CD4-positive, alpha-beta T cell treated with Interleukin-4 for 1 hour (primary cell): Measurements from ENCODE around the gene MYBL2.

Source experiments
- DNase-seq, 2 donors: peaks; one replicate each; pipeline ENCODE4 v3.0.0-alpha.2; 2020 to 2022

The MYBL2 gene

GRCh38 chr20:43724383-43724782 is 57.5 kb downstream of the MYBL2 start:
- no peak for DNase-seq

DNA sequence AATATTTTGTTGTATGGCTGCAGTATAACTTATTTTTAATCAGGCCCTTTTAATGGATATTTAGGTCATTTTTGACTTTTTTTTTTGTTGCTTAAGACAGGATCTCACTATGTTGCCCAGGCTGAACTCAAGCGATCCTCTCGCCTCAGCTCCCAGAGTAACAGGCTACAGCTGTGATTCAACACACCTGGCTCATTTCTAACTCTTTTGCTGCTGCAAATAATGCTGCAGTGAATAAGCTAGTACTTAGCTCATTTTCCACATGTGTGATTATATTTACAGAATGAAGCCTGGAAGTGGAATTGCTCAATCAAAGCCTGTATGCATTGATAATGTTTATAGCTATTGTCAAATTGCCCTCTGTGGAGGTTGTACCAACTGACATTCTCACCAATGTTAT is 58.8 kb downstream of the MYBL2 start:
- DNase-seq, result no peak

GRCh38 chr20:43726333-43726732 is 59.4 kb downstream of the MYBL2 start:
- DNase-seq, result no peak

DNA sequence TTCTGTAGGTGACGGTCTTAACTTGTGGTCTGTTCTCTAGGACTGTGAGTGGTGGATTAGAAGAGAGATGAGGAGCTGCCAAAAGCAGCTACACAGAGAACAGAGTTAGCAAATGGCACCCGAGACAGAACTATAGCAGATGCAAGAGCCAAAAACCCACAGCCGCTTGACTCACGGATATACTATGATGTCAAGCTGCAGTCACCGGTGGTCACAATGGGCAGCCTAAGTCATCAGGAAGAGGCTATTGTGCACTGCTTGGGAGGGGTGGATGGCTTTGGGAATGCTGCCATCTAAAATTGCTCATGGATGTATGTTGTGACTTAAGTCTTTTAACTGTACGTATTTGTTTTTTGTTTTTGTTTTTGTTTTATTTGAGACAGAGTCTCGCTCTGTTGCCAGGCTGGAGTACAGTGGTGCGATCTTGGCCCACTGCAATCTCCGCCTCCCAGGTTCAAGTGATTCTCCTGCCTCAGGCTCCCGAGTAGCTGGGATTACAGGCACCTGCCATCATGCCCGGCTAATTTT is 60.0 kb downstream of the MYBL2 start, which contains the start of gene GTSF1L:
TSS of gene GTSF1L (minus strand) at position 192 of the 528 bp plus-strand sequence. CDS start 308 bp downstream, outside the sequence.
- no peak for DNase-seq

DNA sequence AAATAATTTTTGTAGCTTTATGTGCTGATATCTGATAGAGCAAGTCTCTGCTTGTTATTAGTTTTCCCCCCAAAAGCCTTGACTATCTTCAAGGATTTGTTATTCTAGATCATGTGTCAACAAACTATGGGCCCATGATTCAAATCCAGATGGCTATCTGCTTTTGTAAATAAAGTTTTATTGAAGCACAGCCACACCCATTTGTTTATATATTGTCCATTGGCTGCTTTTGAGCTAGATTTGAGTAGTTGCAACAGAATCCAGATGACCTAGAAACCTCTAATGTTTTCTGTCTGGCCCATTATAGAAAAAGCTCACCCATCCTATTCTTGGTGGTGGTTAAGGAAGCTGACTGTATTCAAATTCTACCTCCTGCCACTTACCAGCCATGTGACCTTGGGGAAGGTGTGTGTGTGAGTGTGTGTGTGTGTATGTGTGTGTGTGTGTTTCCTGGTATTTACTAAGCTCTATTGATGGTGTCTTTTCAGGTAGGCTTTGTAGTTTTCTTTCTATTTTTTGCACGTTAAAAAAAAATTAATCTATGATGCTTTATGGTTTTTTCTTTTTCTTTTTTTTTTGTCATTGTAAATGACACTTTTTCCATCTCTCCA is 61.2 kb downstream of the MYBL2 start:
- peak; percentile 66 to 70 for DNase-seq

DNA sequence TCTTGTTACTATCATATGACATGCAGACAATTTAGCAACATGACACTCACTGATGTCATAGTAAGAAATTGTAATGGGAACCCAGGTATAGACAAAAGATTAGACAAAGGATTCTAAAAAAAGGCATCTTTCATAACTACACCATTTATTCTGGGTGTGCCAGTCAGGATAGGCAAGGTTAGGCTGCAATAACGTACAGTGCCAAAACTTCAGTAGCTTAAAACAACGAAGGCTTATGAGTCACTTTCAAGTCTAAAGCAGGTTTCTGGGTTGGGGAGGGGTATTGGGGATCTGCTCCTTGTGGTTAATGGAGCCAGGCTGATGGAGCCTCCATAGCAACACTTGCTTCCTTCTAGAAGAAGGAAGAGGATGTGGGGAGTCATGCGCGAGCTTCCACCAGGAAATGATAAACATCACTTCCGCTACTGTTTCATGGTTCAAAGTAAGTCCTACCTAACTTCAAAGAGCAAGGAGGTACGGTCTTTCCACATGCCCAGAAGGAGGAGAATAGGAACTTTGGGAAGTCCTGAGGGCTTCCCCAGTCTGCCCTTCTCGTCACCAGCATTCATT is 61.9 kb downstream of the MYBL2 start:
- no peak for DNase-seq

GRCh38 chr20:43731469-43731868 is 64.6 kb downstream of the MYBL2 start:
- no peak for DNase-seq

DNA sequence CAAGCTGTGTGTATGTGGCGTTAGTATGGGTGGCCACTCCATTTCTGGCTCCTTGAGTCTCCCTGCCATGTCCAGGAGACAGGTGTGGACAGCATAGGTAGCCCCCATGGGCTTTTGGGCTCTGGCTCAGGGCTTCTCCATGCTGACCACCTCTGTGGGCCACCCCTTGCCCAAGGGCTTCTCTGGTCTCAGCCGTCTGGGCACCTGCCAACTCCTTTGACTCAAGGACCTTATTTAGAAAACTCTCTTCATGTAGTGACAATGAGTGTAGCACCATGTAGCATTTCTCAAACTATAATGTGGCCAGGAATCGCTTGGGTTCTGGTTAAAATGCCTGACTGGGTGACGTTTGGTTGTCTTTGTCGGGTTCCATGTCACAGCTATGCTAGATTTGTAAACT is 65.0 kb downstream of the MYBL2 start:
- DNase-seq, result no peak

GRCh38 chr20:43736588-43737158 is 69.8 kb downstream of the MYBL2 start:
- DNase-seq, result peak; percentile 37 to 54

DNA sequence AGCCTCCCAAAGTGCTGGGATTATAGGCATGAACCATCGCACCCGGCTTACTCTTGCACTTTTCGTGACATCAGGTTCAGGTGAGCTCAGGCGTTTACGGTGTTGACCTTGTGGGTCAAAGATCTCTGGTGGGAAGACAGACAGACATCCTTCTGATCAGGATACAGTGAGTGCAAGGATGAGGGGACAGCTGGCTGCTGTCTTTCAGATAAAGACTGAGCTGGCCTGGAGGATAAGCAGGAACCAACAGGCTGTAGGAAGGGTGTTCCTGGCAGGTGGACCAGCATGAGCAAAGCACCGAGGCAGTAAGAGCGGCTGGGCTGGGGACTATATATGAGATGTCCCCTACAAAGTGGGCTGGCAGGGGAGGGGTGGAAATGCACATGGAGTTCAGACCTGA is 71.0 kb downstream of the MYBL2 start:
- no peak for DNase-seq

DNA sequence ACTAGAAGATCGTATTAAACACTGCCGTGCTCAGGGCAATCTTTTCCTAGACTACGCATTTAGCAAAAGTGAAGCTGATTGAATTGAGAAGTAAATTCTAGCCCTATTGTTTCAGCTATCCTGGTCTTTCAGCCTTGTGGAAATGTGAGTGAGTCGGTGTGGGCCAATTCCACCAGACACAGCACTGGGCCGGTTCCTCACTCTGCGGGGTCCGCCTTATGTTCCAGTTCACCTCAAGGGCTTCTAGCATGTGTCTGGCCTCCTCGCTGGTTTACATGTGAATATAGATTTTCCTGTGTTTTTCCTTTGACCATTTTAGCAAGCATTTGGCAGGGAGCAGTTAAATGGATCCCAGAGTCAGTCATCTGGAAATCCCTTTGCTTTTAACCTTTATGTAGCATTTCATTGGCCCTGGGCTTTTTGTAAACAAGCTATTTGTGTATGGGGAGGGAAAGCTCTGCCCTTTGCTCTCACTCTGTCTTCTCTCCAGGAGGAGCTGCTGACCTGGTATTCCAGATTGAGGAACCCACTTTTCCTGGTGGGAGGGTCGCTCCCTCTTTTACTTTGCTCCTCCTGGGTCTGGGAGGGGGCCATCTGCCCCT is 72.3 kb downstream of the MYBL2 start:
- DNase-seq, result no peak

GRCh38 chr20:43740642-43741041 is 73.7 kb downstream of the MYBL2 start:
- no peak for DNase-seq

DNA sequence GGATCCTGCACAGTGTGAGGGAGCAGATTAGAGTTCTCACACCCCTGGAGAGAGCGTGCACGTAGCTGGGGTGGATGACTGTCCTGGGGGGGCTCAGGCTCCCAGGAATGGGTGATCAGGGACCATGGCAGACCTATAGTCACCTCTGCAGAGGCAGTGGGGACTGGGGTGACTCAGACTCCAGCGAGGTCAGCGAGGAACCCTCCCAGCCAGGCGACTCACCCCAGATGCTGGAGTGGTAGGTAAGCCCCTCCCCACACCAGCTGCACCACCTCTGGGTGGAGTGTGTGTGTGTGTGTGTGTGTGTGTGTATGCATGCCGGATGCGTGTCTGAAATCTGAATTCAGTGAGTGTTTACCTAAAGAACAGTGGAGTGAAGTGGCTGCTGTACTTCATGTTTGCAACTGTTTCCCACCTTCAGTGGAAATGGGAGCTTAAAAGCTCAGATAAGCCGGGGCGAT is 77.3 kb downstream of the MYBL2 start:
- DNase-seq, result no peak

GRCh38 chr20:43744966-43745730 is 78.2 kb downstream of the MYBL2 start:
- DNase-seq, result no peak

DNA sequence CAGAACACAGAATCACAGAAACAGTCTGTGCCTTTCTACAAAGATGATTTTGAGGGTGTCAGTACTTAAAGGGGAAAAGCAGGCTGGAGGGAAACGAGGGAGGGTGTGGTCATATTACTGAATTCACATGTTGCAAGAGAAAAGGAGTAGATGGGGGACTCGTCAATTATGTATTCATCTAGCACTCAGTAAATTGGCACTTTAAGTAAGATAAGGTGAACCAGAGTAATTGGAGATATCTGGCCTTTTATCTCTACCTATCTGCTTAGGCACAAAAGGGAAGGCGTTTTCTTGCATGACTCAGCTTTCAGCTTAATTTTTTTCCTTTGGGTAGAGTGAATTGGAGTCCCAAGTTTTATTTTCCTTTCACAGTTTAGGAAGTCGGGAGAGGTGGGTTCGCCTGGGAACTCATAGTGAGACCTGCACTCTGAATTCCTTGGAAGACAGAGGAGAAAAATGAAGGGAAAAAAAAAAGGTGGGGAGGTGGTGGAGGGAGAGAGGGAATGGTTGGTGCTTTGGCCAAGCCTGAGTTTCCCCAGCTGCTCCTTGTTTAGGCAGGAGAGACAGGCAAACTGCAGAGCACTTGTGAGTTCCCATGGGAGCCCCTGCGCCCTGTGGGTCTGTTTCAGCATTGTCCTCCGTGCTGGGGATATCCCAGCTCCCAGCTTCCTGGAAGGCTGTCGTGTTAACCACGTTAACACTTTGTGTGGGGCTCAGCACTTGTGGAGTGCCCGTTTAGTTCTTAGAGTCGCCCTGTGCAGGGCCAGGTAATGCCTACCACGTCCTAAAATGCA is 79.6 kb downstream of the MYBL2 start:
- no peak for DNase-seq

DNA sequence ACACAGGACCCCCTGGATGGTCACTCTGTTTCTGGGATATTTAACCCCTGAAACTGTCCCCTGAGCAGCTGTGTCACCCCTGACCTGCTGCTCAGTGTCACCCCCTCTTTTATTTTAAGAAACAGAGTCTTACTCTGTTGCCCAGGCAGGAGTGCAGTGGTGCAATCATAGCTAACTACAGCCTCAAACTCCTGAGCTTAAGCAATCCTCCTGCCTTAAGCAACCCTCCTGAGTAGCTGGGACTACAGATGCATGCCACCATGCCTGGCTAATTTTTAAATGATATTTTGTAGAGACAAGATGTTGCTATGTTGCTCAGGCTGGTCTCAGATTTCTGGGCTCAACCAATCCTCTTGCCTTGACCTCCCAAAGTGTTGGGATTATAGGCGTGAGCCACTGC is 81.4 kb downstream of the MYBL2 start:
- DNase-seq, result no peak

DNA sequence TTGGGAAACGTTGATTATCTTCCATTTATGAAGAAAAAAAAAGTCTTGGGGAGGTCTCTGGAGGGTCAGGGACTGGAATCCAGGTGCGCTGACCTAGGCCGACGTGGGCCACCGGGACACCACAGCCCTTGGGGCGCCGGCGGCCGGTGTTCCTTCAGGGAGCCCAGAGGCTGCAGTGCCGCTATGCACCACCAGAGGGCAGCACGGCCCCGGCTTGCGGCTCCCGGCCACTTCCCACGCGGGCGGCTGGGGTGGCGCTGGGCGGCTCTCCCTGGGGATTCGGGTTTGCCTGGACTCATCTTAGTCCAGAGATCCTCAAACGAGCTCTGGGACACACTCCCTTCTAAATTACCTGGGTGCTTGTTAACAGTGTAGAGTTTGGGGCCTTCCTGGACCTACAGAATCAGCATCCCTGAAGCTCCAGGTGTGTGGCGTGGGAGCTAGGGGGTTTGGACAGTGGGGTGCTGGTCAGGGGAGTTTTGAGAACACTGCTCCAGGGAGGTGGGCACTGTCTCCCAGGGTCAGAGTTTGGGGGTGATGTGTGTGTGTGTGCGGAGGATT is 82.9 kb downstream of the MYBL2 start:
- DNase-seq, result peak; percentile 71 to 73

DNA sequence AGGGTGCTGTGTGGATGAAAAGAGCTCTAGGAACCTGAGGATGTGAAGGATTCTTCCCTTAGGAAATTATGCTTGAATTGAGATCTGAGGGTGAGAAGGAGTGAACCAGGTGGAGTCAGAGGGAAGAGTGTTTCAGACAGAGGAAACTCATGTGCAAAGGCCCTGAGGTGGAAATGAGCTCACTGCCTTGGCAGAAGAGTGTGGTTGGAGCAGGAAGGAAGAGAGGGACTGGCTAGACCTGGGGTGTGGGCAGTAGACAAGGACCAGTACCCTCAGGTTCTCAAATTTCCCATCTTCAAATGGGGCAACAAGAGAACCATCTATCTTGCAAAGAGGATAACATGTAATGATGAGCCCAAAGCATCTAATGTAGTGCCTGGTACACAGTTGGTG is 83.9 kb downstream of the MYBL2 start:
- DNase-seq, result no peak

- DNase-seq, result peak in 1 of 2 donors; percentile 26
These were observed 84.5 kb downstream of the MYBL2 start for GRCh38 chr20:43751167-43752050.

GRCh38 chr20:43752051-43752360 is 85.1 kb downstream of the MYBL2 start:
- no peak for DNase-seq
